NCI-H128 (cell line): ENCODE measurements around the gene MICU1.
"Not testable (repeated sequence)": the region's sequence is repeated elsewhere in the genome, so short reads cannot be mapped to it uniquely, and the experiment has no call there.

Experiments used
- DNase-seq: peaks from one replicate; lab custom pipeline; 2025; ENCODE audit not compliant: unreplicated experiment; lab: John Stamatoyannopoulos, UW

MICU1 gene

DNA sequence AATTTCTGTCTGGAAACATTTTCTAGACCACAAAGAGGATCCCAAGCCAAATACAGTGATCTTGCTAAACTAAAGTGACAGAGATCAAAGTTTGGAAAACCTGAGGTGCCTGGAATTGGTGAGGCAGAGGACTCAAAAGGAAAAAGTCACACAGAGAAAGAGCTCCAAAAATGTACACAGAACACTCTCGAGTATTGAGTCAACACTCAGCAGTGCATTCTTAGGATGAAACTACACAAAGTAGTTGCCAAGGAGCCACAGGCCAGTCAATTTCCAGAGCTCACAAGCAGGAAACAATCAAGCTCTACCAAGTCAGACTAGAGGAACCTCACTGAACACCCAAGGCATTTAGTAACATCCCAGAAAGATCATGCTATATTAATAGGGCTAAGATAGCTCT, 61.3 kb downstream of the MICU1 start:
- DNase-seq: no peak

GRCh38 chr10:72563327-72563932, 62.4 kb downstream of the MICU1 start:
- no peak for DNase-seq

DNA sequence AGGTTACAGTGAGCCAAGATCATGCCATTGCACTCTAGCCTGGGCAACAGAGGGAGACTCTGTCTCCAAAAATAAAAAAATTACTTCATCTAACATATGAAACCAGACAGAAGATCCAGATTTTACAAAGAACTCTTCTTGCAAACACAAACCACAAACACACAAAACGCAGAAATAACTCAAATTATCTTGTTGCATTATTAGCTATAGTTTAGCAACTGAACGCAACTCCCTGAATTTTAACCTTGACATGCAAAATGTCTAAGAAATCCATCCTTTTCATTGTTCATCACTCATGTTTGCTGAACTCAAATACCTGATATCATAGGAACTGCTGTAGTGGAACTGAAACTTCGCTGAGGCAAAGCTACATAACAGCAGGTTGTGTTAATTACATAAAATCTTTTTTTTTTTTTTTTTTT, 64.1 kb downstream of the MICU1 start:
- DNase-seq: no peak

GRCh38 chr10:72557362-72557761, 68.5 kb downstream of the MICU1 start:
- no peak for DNase-seq

- no peak for DNase-seq
Observed at GRCh38 chr10:72552857-72553256, 73.0 kb downstream of the MICU1 start.

GRCh38 chr10:72550239-72550638, 75.6 kb downstream of the MICU1 start:
- no peak for DNase-seq

DNA sequence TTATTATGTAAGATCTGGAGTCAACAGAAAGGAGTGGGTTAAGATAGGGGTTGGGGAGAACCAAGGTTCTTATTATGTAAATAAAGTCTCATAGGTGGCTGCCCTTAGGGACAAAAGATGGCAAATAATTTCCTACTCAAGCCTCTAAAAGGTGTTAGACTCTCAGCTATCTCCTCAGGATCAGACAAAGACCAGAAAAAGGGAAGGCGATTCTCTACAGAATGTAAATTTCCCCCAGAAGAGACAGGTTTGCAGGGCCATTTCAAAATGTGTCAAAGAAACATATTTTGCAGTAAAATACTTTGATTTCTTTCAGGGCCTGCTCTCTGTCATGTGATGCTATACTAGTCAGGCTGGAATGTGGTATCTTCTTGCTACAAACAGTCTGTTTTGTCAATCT, 80.3 kb downstream of the MICU1 start:
- no peak for DNase-seq

DNA sequence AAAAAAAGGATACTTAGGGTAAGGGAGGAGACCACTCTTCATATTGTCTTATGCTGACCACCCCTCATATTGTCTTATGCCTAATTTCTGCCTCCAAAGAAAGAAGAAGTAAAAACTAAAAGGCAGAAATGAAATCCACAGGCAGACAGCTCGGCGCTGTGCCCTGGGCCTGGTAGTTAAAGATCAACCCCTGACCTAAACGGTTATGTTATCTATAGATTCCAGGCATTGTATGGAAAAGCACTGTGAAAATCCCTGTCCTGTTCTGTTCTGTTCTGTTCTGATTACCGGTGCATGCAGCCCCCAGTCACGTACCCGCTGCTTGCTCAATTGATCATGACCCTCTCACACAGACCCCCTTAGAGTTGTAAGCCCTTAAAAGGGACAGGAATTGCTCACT, 82.0 kb downstream of the MICU1 start:
- not testable (repeated sequence) for DNase-seq

GRCh38 chr10:72542396-72542815, 83.5 kb downstream of the MICU1 start:
- no peak for DNase-seq

- no peak for DNase-seq
Observed at GRCh38 chr10:72541337-72541736, 84.5 kb downstream of the MICU1 start.

GRCh38 chr10:72540193-72540807, 85.6 kb downstream of the MICU1 start:
- DNase-seq: no peak

DNA sequence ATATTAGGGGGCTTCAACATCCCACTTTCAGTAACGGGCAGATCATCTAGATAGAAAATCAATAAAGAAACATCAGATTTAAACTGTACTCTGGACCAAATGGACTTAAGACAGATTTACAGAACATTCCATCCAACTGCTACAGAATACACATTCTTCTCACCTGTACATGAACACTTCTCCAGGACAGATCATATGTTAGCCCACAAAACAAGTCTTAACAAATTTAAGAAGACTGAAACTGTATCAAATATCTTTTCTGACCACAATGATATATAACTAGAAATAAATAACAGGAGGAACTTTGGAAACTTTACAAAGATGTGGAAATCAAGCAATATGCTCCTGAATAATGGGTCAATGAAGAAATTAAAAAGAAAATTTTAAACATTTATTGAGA, 86.7 kb downstream of the MICU1 start:
- DNase-seq: no peak

GRCh38 chr10:72525689-72526088, 100.2 kb downstream of the MICU1 start:
- no peak for DNase-seq

GRCh38 chr10:72525277-72525676, 100.6 kb downstream of the MICU1 start:
- DNase-seq: no peak

- no peak for DNase-seq
Observed at GRCh38 chr10:72524489-72524888, 101.4 kb downstream of the MICU1 start.

DNA sequence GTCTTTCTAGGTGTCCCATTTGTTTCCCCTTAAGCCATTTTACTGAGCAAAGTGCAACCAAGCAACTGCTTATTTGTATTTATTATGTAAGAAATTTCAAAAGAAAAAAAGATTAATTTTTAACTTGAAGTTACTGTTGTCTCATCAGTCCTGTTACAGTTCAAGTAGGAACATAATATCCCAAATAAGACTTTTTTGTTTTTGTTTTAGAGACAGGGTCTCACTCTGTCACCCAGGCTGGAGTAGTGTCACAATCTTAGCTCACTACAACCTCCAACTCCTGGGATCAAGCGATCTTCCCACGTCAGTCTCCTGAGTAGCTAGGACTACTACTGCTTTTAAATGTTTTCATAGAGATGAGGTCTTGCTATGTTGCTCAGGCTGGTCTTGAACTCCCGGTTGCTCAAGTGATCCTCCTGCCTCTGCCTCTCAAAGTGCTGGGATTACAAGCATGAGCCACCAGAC, 101.9 kb downstream of the MICU1 start:
- DNase-seq: no peak

GRCh38 chr10:72523062-72523461, 102.8 kb downstream of the MICU1 start:
- no peak for DNase-seq

GRCh38 chr10:72517244-72517643, 108.6 kb downstream of the MICU1 start:
- no peak for DNase-seq

- no peak for DNase-seq
Observed at GRCh38 chr10:72515455-72515854, 110.4 kb downstream of the MICU1 start.

GRCh38 chr10:72513910-72514309, 112.0 kb downstream of the MICU1 start:
- DNase-seq: no peak

- DNase-seq: no peak
Observed at GRCh38 chr10:72511459-72511858, 114.4 kb downstream of the MICU1 start.

GRCh38 chr10:72509941-72510340, 115.9 kb downstream of the MICU1 start:
- DNase-seq: no peak

DNA sequence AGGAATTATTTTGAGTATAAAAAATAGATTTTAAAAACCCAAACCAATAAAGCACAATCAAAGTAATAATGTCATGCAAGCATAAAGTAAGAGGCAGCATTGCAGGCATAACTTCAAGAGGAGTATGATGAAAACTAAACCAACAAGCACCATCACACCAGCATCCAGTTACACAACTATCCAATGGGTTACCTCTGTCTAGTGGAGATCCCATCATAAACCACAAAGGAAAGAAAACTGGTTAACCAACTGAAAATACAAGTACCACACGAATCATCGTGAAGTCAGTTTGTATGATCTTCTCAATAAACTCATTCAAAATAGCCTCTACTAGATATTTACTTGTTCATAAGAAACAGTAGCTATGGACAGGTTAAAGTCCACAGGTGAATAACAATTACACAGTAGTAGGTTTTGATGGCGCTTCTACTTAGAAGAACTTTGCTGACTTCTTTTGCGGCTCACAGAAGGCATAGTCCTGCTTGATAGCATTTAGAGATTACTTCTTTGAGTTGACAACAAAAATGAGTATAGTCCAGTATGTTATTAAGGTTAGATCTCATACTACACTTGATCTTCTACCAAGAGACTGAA, 116.6 kb downstream of the MICU1 start:
- DNase-seq: no peak
